HG02623 (cell line): Measurements from ENCODE around the gene PPARA.
A peak's percentile ranks its signal among the peaks of the same experiment; 100 is the strongest.

ENCODE experiments used
- ATAC-seq: cut with Tn5 transposase; IDR thresholded peaks from one replicate; pipeline ENCODE4 v1.9.1; 2021; ENCODE audit warnings: moderate library complexity; ENCODE audit not compliant: unreplicated experiment

The PPARA gene

DNA sequence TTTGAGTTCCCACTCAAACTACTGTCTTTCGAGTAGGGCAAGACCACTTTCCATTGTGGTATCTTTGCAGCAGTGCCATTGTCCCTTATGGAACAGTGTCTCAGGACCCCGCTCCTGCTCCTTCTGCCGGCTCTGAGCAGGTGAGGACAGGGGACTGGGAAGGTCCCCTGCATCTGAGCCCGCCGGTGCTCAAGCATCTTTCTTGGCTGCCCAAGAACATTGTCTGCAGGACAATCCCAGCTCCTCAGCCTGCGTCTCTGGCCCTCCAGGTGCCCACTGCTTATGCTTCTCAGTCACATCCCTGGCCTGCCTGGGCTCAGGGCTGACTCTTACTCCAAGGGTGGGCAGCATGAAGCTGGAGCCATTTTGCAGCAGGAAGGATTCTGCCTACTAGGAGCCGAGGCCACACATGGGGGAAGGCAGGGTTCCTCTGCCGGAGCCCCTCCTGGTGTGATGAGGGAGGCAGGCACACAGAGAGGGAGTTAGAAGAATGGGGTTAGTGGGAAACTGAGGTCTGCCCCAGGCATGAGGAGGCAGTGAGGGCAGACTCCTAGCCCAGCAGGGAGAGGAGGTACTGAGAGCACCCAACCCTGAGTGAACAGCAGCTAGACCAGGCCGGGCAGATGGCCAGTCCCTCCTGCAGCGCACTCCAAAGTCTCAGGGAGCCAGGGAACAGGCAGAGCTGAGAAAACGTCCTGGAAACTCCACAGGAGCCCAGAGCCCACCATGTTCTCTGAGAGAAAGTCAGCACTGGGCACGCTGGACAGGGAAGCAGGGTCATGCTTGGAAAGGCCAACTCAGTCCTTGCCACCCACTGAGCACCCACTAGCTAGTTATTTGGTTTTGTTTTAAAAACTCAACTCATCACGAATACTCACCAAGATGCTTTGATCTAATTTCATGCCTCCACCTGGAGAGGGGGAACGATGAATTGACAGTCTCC is 7.5 kb upstream of the PPARA start:
- no peak for ATAC-seq

DNA sequence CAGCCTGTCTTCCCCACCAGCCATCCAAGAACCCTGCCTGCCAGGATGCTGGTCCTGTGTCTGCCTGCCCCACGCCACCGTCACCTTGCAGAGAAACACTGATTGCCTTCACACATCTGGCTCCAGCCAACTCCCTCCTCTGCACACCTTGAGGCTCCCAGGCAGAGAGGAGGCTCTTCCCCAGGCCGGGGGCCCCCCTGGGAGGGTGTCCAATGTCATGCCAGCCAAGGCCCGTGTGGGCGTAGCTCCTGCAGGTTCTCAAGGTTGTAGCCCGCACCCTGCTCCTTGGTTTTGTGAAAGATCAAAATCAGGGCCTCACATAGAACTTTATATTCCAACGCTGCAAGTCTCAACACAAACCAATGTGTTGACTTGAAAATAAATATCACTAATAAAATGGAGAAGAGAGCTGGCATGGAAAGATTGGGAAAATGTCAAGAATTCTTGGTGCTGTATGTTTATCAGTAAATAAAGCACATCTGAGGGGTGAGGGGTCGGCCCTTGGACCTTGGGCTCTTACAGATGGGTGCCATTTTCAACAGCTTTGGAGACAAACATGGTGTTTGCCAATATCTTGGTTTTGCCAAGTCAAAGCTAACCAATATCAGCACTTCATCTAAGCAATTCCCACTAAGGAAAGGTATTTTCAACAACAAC is 6.7 kb upstream of the PPARA start:
- no peak for ATAC-seq

DNA sequence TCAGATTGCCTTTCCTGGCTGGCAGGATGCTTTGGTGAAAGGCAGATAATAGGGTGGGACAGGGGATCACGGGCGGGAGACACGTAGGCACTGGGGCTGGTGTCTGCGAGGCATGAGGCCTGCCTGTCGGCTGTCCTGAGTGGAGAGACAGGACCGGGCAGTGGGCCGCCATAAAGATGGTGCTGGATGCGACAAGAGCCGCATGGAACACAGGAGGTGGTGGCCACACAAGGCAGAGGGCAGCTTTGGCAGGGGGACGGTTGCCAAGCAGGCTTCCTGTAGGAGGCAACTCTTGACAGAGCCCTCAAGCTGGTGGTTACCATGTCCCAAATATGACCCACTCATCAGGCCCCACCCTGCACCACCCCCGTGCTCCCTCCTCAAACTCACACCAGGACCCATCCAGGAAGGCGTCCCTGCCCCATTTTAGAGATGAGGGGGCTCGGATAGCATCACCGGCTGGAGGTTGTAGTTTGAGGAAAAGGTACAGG is 4.9 kb upstream of the PPARA start:
- ATAC-seq, result no peak

DNA sequence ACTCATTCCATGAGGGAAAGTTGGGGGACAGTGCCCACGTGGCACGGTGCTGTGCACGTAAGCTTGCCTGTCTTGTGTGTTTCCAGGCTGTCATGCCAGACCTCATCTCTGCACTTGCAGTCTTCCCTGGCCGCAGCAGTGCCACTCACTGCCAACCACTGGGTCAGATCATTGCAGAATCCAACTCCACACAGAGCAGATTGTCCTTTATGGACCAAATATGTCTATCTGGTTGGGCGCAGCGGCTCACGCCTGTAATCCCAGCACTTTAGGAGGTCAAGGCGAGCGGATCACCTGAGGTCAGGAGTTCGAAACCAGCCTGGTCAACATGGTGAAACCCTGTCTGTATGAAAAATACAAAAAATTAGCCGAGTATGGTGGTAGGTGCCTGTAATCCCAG is 4.4 kb upstream of the PPARA start:
- no peak for ATAC-seq

DNA sequence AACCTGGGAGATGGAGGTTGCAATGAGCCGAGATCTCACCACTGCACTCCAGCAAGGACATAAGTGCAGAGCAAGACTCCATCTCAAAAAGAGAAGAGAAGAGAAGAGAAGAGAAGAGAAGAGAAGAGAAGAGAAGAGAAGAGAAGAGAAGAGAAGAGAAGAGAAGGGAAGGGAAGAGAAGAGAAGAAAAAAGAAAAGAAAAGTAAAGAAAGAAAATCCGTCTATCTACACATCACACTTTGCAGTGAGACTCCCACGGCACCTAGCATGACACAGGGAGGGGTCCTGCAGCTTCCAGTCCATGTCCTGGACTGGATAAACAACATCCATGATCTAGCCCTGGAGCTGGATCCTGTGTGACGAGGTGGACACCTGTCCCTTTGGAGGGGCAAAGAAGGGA is 4.0 kb upstream of the PPARA start:
- ATAC-seq, result no peak

DNA sequence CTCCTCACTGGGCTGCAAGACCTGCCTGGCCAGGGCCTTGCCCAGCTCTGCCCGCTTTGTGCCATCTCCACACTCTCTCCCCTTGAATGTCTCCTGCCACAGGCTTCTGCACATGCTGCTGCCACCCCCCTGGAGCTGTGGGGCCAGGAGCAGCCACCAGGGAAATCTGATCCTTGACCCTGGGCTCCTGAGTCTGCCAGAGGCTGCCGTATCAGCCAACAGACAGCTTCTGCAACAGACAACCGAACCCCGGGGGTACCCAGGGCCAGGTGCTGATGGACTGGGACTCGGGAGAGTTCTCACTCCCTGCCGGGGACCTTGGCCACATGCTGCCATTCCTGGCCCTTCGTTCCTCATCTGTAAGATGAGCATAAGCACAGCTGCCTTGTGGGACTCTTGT is 3.3 kb upstream of the PPARA start:
- no peak for ATAC-seq

DNA sequence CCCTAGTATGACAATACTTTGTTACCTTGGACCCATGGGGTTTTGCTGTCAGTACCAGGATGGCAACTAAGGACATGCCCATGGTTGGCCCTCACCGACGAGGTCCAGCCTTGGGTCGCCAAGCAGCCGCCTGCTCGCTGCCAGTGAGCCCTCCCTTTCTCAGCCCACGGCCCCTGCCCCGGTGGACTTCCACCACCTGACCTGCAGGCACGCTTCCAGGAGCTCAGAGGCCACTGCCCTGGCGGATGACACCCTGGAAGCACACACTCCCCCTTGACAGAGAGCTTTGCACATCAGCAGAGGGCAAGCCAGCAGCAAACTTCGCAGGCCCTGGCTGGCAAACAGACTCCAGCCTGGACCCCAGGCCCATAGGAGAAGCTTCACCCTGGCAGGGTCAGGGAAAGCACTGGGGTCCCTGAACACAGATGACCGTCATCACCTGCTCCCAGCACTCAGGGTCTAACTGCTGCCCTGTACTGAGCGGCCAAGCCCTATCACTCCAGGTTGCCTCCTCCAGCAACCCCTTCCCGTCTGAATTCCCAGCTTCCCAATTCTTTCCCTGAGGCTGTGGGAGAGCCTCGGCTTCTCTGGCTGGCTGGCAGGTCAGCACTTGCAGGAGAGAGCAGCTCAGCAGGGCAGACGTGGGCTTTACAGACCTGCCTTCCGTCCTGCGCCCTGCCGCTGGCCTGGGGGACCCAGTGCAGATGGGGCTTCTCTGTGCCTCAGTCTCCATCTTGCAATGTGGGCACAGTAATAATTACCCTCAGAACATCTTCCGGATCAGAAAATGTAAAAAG is 2.7 kb upstream of the PPARA start:
- ATAC-seq, result no peak

DNA sequence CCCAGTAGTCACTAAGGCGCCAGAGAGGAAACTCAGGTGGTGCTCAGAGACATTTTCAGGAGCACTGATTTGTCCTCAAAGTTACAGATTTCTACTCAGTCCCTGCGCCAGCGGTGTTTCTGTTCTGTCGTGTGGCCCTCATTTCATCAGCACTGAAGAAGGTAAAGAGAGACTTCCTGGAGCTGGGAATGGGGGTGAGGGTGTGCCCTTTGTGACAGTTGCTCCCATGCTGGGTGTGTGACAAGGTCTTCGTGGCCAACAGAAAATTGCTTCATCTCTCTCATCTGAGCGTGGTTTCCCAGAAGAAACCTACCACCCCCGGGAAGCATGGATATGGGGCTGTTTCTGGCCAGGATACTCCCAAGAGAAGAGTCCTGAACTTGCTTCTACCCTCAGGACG is 2.0 kb upstream of the PPARA start:
- no peak for ATAC-seq

DNA sequence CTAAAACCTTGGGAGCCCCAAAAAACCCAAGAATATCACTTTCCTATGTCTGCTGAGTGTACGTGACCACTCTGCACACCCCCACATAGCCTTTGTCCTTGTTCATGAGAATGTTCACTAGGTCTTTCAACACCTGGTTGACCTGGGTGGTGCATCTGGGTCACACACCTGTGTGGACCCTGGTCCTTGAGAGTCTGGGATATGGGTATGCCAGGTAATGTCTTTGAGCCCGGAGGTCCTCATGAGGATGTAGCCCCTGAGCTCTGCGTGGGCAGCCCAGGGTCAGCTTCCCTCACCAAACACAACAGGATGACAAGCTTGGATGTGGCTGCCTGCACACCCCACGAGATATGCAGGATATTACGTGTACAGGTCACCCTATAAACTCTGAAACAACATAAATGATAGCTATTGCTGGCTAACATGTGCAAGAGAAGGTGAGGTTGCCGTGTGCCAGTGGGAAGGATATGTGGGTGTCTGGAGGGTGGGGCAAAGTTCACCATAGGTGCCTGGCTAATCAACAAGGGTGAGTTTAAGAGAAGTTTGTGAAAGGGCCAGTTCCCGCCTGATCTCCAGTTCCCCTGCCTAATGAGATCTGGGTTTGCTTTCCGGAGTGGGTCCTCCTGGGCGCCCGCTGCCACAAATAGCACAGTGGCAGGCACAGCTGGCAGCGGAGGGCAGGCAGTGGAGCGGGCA is 1.4 kb upstream of the PPARA start:
- ATAC-seq, result no peak

DNA sequence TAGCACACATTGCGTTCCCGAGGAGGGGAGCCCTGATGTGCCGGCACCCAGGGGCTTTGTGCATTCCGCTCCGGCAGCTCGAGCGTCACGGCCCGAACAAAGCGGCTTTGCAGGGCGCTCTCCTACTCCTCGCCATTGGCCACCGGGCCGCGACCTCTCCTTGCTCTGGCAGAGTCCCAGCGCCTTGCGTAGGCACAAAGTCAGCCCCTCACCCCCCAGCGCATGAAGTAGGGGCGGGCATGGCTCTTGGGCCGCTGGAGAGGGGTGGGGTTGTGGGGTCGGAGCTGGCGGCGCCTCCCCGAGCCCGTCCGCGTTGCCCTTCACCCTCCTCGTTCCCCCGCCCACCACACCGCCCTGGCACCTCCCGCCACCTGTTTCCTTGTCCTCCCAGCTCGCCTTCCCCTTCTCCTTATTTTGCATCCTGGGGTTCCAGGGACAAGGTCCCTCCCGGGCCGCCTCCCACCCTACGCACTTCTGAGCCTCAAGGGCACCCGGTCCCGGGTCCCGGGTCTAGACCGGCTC is 753 bp upstream of the PPARA start:
- ATAC-seq, result no peak

DNA sequence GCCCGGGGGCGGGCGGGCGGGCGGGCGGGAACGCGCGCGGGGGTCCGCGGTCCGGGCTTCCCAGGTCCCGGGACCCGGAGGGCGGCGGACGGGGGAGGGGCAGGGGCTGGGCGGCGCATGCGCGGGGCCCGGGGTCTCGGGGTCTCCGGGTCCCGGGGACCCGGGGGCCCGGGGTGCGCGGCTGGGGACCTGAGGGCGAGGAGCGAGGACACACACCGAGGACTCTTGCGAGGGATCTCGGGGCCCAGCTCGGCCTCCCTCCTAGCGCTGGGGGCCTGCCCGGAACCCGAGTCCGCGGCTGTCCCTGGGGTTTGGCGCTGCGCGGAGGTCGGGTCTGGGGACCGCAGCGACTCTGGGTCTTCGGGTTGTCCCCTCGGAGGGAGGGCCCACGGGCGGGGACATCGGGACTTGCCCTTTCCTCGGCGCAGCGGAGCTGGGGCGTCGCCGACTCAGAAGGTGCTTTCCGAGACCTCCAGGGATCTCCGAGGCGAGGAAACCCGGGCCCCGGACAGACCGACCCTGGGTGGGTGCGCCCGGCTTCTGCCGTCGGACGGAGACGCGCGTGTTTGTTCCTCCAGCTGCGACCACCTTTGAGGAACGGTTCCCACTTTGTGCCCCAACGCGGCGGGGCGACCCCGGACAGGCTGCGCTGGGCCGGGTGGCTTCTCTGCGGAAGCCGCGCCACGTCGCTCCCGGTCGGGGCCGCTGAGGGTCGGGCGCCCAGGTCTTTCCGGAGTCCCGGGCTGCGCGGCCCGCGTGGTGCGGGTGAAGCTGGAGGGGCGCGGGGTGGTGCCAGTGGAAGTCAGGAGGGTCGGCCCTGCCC is 540 bp downstream of the PPARA start:
- ATAC-seq, result peak; percentile 25

DNA sequence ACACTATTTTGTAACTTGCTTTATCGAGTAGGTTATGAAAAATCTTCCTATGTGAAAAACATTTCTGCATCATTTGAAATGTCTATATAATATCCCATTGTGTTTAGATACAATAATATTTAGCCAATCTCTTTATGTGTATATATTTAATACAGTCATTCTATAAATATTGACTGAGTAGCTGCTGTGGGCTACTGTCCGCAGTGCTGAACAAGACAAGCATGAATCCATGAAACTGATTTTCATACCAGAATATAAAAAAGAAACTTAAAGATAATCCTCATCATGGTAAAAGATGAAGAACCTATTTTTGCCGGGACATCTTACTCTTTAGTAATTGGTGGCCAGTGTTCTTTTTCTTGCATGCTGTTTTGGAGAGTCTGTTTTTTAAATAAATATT is 3.6 kb downstream of the PPARA start:
- no peak for ATAC-seq

DNA sequence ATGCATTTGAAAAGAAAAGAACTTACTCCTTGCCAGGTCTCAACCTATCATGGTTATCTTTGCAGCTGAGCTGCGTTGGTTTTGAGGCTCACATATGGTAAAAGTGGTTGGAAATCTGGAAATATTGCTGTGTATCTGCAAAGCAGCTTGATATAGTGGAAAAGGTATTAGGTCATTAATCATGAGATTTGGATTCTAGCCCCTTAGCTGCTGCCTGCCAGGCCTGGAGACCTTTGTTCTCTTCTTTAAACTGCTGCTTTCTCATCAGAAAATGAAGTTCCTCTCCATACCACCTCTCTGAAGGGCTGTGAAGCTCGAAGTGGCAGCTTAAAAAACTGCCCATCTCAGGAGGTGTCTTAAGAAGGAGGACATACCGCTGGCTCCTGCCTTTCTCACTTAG is 5.7 kb downstream of the PPARA start:
- ATAC-seq, result no peak

DNA sequence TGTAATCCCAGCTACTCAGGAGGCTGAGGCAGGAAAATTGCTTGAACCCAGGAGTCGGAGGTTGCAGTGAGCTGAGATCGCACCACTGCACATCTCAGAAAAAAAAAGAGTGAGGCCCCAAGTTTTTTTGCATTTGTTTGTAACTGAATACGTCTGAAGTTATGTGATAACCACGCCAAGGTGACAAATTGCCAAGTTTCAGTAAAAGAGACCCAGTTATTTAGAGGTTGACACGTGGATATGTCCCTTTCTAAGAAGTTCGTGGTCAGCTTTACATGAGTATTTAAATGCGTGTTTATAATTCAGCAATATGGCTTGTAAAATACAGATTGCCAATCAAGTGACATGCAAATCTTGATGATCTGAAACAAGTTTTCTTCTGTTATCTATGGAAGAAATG is 8.0 kb downstream of the PPARA start:
- ATAC-seq, result no peak

DNA sequence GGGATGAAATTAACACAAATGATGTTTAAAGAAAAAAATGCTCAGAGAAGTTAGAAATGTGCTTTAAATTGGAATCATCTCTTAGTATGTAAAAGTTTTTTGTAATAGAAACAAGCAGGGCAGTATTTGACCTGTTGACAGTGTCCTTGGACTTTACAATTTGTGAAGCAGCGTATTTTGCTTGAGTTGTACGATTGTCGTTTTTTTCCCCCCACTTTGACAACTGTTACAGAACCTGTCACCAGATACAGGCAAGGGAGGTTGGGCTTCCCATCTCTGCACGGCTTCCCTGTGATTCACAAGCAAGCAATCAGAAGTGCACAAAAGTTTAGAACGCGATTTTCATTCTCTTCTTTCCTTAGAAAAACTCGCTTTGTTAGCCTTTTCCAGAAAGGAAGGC is 8.9 kb downstream of the PPARA start:
- ATAC-seq, result no peak

DNA sequence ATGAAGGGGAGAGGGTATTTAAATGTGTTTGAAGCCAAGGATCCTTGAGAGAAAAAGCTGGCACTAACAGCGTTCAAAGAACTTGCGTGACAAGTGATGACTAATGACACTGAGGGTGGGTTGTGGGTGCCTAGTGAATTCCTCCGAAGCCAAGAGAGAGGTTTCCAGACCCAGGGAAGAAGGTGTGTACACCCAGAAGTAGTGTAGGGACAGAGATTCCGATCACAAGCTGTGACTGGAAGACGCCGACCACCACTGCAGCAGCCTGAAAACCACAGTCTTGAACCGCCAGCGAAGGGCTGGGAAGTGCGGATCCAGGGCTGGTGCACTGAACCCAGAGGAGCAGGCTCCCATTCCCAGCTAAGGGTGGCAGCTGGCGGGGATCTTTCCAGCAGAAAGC is 9.5 kb downstream of the PPARA start:
- ATAC-seq, result no peak

DNA sequence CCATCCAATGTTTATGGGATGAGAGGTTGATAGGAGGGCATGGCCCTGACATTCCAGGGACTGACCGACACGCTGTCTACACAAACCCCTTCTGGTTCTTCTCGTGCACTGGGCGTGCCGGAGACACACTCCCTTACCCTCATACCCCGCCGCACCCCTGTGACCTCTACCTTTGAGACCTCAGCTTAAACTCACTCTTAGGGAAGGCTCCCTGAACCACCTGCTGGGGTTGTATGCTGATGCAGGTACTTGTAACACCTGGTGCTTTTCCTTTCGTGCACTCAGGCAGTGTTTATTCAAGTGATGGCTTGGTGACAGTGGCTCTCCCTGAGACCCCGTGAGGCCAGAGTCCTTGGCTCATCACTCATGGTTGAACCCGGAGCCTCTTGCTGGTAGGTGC is 12.0 kb downstream of the PPARA start:
- ATAC-seq, result no peak

DNA sequence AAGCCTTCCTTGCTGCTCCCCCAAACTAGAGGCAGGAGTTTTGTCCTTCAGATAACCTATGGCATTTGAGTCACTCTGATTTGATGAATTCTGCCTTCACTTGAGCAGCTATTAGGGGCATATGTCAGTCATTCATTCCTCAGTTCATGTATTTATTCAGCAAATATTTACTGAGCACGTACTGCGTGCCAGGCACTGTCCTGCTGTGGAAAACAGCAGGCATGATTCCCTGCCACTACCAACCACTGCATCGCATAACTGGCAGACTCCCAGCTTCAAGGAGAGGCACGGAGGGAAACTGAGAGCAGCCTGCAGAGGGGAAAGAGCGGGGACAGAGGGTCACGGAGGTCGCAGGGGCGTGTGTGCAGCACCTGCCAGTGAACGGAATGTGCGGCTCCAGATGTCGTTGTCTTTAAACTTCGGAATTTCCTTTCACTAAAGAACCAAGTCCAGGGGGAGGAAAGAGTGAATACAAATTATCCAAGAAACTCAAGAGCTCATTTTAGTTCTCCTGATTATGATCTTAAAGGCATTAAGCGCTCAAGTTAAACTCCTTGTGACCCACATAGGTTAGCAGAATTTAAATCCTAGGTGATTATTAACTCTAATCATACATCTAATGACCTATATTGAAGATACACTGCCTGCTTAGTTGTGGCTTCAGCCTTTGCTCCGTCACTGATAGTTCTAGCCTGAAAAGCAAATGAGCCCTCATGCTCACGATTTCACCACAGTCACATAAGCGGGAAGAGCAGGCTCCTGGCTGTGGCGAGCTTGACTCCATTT is 12.6 kb downstream of the PPARA start:
- ATAC-seq, result no peak

DNA sequence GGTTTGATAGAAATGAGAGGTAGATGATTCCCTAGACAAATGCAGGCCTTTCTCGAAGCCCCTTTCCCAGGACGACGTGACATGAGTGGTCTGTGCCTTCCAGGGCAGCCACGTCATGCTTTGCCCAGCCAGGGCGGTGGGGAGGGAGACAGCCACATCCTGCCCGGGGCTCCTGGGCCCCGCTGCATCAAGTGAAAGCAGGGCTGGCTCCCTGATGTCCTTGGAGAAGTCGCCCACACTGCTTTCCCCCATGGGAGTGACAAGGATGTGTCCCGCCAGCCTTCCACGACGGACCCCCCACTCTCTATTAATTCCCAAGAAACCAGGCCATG is 13.2 kb downstream of the PPARA start:
- no peak for ATAC-seq
